Stimulated activated CD4-positive, alpha-beta T cell treated with anti-CD3 and anti-CD28 coated beads, Interleukin-15, amount 100 ng/mL, for 24 hours (primary cell): Measurements from ENCODE around the gene ACAP3.
A peak's percentile ranks its signal among the peaks of the same experiment; 100 is the strongest.

Source experiments
- DNase-seq: peaks from one replicate; pipeline ENCODE4 v3.0.0-alpha.2; 2020

ACAP3 gene

DNA sequence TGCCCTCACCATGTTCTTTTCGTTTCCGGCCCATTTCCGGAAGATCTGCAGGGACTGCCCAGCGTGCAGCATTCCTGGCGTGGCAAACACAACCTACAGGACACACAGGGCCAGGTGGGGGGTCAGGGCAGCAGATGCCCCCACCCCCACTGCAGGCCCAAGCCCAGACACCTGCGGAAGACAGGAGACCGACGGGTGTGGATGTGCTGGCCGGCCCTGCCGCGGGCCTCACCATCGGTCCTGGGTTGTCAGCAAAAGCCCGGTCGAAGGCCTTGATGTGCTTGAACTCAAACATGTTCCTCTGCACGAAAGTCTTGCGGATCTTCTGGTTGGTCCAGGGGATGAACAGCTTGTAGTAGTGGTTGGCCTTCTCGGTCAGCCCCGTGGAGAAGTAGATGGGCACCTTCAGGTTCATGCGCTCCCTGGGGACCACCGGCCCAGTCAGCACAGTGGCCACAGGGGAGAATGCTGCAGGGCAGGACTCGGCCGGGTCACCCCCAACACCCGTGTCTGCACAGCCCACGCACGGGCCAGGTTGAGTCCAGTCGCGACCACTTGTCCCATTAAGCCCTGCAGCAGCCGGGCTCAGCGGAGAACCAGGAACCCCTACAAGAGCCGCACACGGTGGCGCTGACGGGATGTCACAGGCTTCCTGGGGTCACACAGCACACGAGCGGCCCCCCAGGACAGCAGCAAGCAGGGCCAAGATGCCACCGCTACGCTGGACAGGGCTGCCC, 5.9 kb upstream of the ACAP3 start:
- DNase-seq = no peak

DNA sequence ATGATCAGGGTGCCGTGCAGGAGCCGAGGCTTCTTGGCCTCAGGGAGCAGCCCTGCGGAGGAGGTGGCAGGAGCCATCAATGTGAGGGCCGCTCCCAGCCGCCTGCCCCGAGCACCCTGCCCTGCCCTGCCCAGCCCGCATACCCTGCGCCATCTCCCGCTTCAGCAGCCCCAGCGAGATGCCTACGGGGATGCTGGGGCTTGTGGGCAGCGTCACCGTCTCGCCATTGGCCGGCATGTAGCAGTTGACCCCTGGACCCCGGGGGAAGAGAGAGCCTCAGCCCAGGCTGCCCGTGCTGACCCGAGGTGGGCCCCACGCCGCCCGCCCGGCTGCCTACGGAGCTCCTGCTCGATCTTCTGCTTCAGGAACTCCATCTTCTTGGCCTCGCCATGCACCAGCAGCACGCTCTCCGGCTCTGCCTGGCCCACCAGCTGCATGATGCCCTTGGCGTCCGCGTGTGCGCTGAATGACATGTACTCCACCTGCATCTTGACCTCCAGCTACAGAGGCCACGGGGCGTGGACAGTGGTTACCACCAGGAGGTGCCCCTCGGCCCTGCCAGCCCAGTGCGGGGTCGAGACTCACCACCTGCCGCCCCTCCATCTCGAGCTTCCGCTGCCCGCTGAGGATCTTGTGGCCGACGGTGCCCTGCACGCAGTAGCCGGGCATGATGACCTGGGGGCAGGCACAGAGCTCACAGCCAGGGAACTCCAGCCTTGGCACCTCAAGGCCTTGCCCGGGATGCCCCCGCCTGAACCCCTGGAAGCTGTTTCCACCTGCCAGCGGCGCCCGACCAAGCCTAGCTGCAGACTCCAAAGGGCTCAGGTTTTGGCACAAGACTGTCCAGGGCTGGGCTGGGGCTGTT, 5.0 kb upstream of the ACAP3 start:
- no peak for DNase-seq

DNA sequence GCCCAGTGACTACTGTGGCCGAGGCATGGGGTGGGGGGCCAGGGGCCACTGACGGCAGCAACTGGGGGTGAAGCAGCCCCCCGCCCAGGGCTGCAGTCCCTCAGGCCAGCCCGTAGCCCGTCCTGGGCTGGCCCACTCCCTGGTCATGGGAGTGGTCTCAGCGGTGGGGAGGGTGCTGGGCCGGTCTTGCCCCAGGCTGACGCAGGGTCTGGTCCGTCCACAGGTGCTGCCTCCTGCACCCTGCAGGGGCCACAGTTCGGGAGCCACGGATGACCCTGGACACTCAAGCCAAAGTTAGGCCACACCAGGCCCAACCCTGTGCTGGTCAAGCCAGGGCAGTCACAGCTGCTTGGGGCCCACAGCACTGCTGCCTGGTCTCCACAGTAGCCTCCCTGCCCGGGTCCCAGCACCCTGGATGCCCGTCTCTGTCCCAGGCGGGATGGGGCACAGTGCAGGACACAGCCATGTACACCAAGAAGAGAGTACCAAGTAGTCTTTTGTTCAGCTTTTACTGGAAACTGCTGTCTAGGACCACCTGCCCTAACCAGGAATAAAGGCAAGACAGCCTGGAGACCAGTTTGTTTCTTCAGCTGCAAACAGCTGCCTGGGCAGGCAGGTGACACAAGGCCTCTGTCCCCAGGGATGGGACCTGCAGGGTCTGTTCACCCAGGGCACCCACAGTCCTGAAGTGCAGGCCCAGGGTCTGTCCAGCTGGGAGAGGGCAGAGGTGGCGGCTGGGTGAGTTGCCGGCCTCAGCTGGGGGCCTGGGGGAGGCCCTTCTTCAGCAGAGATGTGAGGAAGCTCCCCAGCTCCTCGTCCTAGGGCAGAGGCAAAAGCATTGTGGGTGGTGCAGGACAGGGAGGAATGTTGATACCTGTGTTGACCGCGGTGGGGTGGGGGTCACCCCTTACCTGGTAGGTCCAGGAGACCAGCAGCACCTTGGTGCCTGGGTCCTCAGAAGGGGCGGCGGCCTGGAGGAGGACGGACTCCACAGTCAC, 3.7 kb upstream of the ACAP3 start:
- DNase-seq = no peak

DNA sequence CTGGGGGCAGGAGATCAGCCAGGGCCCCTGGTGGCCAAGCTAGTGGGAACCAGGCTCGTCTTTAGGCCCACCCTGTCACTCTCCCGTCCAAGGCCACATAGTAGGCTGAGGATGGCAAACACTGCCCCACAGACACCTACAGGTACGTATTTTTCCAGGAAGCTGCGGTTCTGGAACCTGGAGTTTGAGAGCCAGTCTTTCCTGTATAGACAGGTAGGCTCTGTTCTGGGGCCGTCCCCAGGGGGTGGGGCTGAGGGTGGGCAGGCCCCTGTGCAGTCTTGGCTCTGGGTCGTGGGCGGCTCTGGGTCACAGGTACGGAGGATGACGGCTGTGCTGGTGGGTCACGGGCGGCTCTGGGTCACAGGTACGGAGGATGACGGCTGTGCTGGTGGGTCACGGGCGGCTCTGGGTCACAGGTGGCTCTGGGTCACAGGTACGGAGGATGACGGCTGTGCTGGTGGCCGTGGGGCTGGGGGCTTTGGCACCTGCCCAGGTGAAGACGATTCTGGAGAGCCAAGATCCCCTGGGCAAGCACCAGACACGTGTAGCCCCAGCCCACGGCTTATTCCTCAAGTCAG, 2.8 kb upstream of the ACAP3 start:
- no peak for DNase-seq

DNA sequence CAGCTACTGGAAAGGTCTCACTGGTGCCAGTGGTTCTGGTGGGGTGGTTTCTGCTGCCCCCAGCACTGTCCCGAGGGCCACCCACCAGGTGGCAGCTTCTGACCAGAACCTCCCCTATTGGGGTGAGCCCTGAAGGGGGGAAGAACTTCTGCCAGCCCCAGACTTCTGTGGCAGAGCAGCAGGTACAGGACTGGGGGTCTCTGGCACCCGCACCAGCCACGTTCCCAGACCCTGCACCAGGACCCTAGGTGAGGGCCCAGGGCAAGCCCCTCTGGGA, 2.3 kb upstream of the ACAP3 start:
- DNase-seq = no peak

DNA sequence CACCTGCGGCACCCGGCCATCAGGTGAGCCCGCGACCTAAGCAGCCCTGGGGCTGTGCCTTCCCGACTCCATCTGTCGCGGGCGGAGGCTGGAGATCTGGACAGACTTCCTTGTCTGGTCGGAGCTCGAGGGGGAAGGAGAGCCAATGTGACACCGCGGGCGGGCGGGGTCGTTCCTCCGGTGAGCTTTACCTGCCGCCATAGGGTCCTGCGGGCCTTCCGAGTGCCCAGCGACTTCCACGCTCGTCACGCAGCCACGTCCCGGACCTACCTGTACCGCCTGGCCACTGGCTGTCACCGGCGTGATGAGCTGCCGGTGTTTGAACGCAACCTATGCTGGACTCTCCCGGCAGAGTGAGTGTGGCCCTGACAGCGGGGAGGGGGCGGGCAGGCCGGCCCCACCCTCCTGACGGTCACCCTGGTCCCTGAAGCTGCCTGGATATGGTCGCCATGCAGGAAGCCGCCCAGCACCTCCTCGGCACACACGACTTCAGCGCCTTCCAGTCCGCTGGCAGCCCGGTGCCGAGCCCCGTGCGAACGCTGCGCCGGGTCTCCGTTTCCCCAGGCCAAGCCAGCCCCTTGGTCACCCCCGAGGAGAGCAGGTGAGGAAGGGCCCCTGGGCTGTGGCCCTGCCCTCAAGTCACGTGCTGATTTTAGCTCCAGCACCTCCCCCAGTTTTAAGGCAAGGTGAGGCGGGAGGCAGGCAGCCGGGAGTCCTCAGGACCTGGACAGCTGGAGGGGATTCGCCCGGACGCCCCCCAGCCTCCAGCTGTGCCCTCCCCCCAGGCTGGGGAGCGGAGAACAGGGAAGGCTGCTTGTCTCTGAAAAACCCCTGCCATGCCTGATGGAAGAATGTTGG, 1.8 kb upstream of the ACAP3 start:
- DNase-seq = peak; percentile 48

DNA sequence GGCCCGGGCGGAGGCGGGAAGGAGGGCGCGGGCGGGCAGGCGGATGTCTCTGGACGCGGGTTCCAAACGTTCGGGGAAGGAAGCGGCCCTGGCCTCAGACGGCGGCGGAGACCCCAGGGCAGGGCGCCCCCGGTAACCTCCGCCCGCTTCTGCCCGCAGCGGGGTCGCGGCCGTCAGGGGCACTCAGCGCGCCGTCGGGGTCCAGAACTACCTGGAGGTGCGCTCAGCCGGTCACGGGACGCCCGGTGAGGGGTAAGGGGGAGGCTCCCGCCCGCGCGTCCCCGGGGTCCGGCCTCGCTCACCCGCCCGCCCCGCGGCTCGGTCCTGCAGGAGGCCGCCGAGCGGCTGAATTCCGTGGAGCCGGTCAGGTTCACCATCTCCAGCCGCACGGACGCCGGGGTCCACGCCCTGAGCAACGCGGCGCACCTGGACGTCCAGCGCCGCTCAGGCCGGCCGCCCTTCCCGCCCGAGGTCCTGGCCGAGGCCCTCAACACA, 1.1 kb upstream of the ACAP3 start:
- DNase-seq = no peak

DNA sequence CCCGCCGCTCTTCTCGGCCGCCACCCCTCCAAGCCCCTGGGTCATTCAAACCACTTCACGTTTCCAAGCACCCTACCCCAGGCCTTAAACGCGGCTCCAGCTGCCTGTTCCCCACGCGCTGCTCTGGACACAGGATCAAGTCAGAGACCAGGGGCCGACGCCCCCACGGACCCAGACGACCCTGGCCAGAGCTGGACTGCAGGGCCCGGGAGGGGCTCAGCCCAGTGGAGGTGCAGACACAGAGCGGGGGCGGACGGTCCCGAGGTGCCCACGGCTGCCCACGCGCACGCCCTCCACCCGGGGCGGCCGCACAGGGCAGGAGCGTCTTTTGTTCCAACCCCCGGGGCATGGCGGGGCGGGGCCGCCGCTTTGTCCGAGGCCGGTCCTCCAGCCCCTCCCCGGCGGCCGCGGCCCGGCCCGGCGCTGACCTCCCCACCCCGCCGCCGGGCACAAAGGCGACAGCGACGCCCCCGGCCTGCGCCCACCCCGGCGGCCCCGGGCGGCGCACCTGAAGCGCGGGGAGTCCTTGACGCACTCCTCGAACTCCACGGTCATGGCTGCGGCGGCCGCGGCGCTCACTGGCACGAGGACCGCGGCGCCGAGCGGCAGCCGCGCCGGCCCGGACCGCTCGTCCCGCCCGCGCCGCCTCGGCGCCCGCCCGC, 338 bp downstream of the ACAP3 start:
- DNase-seq = peak; percentile 26

DNA sequence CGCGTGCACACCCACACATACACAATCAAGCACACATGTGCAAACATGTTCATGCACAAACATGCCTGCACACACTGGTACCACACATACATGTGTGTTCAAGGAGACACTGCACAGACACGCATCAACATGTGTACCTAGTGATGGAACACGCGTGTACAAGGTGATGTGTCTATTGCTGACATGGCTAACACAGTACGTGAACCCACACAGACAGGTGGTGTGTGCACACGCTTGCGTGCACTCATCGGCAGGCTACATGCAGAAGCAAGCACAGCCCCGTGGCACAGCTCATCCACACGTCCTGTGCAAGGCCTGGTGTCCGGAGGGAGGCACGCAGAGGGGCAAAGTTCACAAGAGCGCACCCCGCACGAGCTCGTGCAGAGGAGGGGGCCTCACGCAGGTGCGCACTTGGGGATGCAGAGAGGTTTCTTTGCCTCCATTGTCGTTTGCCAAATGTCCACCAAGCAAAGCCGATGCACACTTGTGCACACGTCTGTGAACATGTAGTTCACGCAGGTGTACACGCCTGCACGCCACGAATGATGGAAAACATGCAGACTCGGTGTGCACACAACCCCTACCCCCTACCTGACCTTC, 969 bp downstream of the ACAP3 start:
- no peak for DNase-seq

DNA sequence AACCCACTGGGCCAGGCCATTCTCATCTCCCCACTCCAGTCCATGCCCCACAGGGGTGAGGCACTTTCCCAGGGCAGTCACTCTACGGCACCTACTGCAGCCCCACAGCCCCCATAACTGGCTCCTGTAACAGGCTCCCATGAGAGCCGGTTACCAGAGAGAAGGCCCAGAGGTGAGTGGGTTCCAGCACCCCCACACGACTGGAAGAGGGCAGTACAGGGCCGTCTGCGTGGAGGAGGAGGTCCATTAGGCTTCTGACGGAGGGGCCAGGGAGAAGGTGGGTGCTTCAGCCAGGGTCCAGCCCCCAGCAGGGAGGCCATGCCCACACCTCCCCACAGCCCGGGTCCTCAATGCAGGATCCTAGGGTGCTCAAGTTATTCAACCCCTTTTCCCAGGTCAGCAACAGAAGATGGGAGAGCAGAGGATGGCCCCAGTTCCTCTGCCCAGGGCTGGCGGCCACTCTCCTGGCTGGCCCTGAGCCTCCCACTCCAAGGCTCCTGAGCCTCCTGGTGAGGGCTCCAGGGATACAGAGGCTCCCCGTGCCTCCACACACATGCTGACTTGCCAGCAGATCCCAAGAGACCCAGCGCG, 1.6 kb downstream of the ACAP3 start:
- no peak for DNase-seq

DNA sequence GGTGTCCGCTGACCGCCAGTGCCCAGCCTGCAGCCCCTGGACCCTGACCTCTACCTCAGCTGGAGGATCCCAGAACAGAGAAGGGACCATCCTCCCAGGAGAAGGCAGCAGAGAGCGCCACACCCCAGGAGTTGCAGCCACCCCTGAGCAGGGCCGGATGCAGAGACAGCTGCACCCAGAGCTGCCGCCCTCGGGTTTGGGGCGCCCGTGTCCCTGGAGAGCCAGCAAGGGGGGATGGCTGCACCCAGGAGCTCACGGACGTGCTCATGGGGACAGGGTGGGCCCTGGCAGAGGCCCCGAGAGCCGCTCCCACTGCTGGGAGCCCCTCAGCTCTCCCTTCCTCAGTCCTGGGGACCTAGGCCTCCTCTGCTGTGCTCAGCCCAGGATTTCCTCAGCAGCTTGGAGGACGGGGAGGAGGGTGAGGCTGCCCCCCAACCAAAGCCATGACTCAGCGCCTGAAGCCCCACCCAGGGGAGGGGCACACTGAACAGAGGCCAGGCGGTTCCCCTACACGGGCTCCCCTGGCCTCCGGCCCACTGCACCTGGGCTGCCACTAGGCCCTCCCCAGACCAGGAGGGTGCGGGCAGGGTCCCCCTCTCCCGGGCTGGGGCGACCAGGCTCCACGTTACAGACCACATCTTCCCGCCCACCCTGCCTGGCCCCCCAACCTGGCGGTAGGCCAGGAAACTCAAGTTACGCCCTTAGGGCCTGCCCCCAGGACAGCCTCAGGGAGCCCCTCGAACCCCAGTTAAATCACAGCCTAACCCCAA, 2.2 kb downstream of the ACAP3 start:
- peak; percentile 76 for DNase-seq

DNA sequence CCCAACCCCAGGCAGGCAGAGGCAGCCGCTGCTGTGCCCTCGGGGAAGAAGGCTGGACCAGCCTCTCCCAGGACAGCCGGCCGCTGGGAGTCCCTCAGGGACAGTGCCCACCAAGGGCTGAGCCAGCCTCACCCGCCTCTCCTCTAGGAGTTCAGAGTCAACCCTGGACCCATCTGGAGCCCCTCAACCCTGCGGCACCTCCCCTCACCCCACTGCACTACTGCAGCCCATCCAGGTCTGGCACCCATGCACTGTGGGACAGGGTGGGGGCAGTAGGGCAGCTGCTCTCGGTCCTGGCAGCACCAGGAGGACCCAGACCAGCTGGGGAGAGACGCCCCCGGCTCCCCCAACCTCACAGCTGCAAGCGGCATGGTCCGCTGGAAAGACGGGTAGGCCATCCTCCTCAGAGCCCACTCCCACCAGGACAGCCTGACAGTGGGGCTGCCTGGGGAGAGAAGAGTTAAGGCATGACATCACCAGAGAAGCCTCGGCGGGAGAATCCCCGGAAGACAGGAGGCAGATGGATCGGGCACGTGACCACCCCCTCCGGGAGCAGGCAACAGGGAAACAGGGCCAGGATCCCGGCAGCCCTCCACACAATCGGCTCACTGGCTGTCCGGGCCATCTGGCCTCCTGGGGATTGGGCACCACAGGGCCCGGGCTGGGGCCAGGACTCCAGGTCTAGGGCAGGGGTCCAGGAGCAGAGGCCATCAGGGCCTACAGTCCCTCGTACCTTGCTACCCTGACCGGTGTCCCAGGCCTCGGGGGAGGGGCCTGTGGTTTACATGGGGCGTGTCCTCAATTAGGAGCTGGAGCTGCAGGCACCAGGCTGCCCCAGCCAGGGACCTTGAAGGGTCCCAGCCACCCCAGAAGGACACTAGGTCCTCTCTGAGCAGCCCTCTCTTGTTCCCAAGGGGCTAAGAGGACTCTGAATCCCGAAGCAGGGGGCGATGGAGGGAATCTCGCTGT, 3.1 kb downstream of the ACAP3 start:
- no peak for DNase-seq

DNA sequence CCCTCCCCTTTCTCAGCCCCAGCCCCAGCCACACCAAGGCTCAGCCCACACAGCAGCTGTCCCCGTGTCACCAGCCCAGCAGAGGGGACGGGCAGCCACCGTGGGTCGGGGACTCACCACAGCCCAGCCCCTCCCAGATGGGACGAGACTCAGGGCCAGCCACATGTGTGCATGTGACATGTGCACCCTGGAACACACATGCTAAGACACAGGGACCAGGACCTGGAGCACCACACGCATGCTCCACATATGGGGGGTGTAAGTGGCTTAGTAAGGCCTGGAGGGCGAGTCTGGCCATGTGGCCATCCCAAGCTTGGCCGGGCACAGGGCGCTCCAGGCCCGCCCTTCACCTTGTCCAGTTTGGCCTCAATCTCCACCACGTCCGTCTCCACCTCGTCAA, 4.0 kb downstream of the ACAP3 start:
- DNase-seq = no peak

DNA sequence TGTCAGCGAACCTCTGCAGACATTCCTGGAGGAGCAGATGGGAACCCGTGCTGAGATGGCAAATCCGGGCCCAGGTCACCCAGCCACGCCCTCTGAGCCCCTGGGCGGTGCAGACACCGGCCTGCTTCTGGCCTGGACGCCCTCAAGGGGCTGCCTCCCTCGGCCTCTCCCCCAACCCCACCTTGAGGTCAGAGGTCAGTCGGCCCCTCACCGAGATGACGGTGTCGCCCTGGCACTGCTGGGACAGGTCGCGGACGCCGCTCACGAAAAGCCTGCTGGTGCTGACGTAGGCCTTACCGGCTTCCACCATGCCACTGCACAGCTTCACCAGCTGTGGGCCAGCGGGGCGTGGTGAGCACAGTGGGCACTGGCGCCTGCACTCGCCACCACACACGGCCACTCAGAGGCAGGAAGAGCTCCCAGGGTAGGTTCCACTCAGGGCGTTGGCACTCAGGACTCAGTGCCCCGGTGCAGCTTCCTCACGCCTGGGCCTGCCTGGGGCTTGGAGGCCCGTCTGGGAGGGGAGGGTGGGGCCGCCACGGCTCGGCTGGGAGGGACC, 4.7 kb downstream of the ACAP3 start:
- no peak for DNase-seq

DNA sequence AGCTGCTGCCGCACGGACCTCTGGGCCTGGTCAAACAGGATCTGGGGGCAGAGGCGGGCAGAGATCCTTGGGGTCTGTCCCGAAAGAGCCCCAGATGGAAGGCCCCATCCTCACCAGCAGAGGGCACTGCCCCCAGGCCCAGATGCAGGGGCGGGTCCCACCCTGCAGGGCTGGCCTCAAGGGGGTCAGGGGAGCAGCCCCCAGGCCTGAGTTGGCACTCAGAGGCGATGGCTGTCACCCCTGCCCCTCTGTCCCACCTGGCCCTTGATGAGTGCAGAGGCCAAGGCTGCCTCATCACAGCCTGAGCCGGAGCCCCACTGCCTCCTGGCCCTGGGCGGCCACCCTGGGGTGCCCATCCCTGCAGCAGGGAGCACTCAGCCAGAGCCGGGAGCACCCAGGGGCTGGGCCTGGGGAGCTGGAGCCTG, 5.7 kb downstream of the ACAP3 start:
- no peak for DNase-seq

DNA sequence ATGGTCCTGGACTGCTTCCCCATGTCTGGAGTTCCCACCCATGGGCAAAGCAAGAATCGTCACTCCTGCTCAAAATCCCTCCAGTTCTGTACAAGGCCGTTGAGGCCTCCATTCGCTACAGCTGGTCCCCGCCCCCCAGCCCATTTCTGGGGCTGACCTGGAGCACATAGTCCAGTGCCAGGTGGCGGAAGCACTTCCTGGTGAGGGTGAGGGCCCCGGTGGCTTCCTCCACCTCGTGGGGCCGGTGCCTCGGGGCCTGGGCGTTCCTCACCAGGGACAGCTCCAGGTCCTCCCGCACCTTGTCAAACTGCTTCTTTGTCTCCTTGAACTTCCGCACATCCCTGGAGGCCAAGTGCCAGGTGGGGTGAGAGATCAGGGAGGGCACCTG, 7.4 kb downstream of the ACAP3 start:
- no peak for DNase-seq

DNA sequence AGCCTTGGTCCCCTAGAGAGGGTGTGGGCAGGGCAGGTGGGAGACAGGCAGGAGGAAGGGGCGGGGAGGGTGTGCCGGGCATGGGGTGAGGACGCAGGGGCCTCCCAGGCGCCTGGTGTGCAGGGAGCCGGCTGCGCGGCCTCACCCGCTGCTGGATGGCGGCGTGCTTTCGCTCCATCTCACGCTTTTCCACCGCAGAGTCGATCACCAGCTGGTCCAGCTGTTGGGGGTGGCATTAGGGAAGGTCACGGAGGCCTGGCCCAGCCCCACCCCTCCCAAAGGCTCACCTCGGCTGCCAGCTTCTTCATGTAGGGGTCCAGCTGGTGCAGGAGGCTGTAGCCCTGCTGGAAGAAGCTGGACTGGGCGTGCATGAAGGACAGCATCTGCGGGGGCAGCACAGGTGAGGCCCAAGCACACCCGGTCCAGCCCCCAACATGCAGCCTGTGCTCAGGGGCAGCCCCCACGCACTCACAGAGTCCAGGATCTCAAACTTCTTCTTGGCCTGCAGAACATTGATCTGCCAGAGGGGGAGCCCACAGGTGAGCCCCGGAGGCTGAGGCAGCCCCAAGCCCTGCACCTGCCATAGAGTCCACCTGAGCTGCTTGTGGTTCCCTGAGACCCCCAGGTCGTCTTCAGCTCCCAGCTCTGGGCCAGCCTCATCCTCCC, 7.9 kb downstream of the ACAP3 start:
- DNase-seq = peak; percentile 32
